NCI-H82 (cell line): ENCODE measurements around the gene GNG8.

Source experiments
- DNase-seq: peaks from one replicate; lab custom pipeline; 2025; lab: John Stamatoyannopoulos, UW

The GNG8 gene

GRCh38 chr19:46635920-46636761 lies at the start of gene GNG8:
GNG8 (minus strand) TSS chr19:46636202; CDS start chr19:46634682, 1,520 bp downstream.
- DNase-seq, result no peak

GRCh38 chr19:46685189-46685588 lies 49.2 kb upstream of the GNG8 start:
- DNase-seq, result no peak

- peak; percentile 70 for DNase-seq
Measured at GRCh38 chr19:46678110-46678732, 42.2 kb upstream of the GNG8 start.

GRCh38 chr19:46674416-46675178 lies 38.6 kb upstream of the GNG8 start:
- DNase-seq, result peak; percentile 83

GRCh38 chr19:46670813-46671212 lies 34.8 kb upstream of the GNG8 start:
- no peak for DNase-seq

- no peak for DNase-seq
Measured at GRCh38 chr19:46668662-46669061, 32.7 kb upstream of the GNG8 start.

- no peak for DNase-seq
Measured at GRCh38 chr19:46665072-46665471, 29.1 kb upstream of the GNG8 start.

- DNase-seq, result peak; percentile 93
Measured at GRCh38 chr19:46661735-46662592, 26.0 kb upstream of the GNG8 start.

- peak; percentile 100 for DNase-seq
Measured at GRCh38 chr19:46661020-46661731, 25.2 kb upstream of the GNG8 start, which contains the start of gene DACT3. DACT3 (minus strand) TSS chr19:46661182; CDS start chr19:46661064, 118 bp downstream.

- DNase-seq, result peak; percentile 61
Measured at GRCh38 chr19:46660551-46661019, 24.6 kb upstream of the GNG8 start.

- DNase-seq, result peak; percentile 67
Measured at GRCh38 chr19:46660008-46660517, 24.1 kb upstream of the GNG8 start.

GRCh38 chr19:46659151-46660007 lies 23.4 kb upstream of the GNG8 start:
- DNase-seq, result peak; percentile 66

- DNase-seq, result no peak
Measured at GRCh38 chr19:46656541-46656940, 20.5 kb upstream of the GNG8 start.

GRCh38 chr19:46654621-46655152 lies 18.7 kb upstream of the GNG8 start:
- no peak for DNase-seq

- no peak for DNase-seq
Measured at GRCh38 chr19:46650445-46650844, 14.4 kb upstream of the GNG8 start.

GRCh38 chr19:46648961-46649960 lies 13.3 kb upstream of the GNG8 start:
- peak; percentile 56 for DNase-seq

GRCh38 chr19:46648060-46648960 lies 12.3 kb upstream of the GNG8 start:
- peak; percentile 48 for DNase-seq
